Liver (tissue), 9 donors: ENCODE measurements around the gene TBX21. TPM values are rescaled to one million over a fixed set of nuclear protein-coding genes. Genes with fewer than 3 reads are reported as not detected.

Experiments used
- DNase-seq: peaks from one replicate; pipeline ENCODE4 v3.0.0-alpha.2; 2017; ENCODE audit warnings: low spot score
- H3K27ac ChIP-seq, 2 donors: one replicate each; pipeline ENCODE4 v1.7.0; 2013; ENCODE audit warnings: inconsistent platforms in 2 of 2, low read length in 2 of 2, control low read depth in 1 of 2, low read depth in 1 of 2, mild to moderate bottlenecking in 1 of 2
- H3K27me3 ChIP-seq, 4 donors: one replicate each; pipeline versions ENCODE4 v1.6.1 to v1.7.0; 2013; ENCODE audit warnings: low read length in 3 of 4, inconsistent platforms in 1 of 4, mild to moderate bottlenecking in 1 of 4, moderate library complexity in 1 of 4; ENCODE audit not compliant: control insufficient read depth in 4 of 4, insufficient read depth in 4 of 4
- H3K36me3 ChIP-seq, 4 donors: one replicate each; pipeline versions ENCODE4 v1.6.1 to v1.7.0; 2013; ENCODE audit warnings: low read length in 3 of 4, mild to moderate bottlenecking in 3 of 4, low read depth in 1 of 4, moderate library complexity in 1 of 4; ENCODE audit not compliant: control insufficient read depth in 4 of 4, insufficient read depth in 3 of 4
- H3K4me1 ChIP-seq, 4 donors: one replicate each; pipeline versions ENCODE4 v1.6.1 to v1.7.0; 2013; ENCODE audit warnings: low read length in 3 of 4, mild to moderate bottlenecking in 3 of 4, moderate library complexity in 1 of 4; ENCODE audit not compliant: control insufficient read depth in 4 of 4, insufficient read depth in 4 of 4
- H3K4me3 ChIP-seq, 3 donors: one replicate each; pipeline versions ENCODE4 v1.6.1 to v1.7.0; 2013; ENCODE audit warnings: low read length in 3 of 3, control low read depth in 1 of 3, low read depth in 1 of 3, mild to moderate bottlenecking in 1 of 3
- H3K9ac ChIP-seq, 2 donors: one replicate each; pipeline ENCODE4 v1.7.0; 2013; ENCODE audit warnings: low read length in 2 of 2, mild to moderate bottlenecking in 2 of 2, moderate library complexity in 2 of 2, control low read depth in 1 of 2, low read depth in 1 of 2
- H3K9me3 ChIP-seq, 4 donors: one replicate each; pipeline versions ENCODE4 v1.6.1 to v1.7.0; 2013; ENCODE audit warnings: low read length in 3 of 4; ENCODE audit not compliant: control insufficient read depth in 4 of 4
- ATF3 ChIP-seq: IDR thresholded peaks from 2 replicates; pipeline ENCODE4 v1.6.1; 2016; ENCODE audit warnings: antibody characterized with exemption
- CTCF ChIP-seq: fragments of 150-350 bp; IDR thresholded peaks from 2 replicates; pipeline ENCODE4 v1.5.1; 2017; ENCODE audit warnings: improper control_type of control experiment, low read depth, low read length; ENCODE audit not compliant: missing input control
- EGR1 ChIP-seq, 2 donors: IDR thresholded peaks; 2 replicates each; pipeline ENCODE4 v1.6.1; 2016 to 2018; ENCODE audit warnings: antibody characterized with exemption in 2 of 2, low read depth in 2 of 2
- FOXA2 ChIP-seq: IDR thresholded peaks from 2 replicates; pipeline ENCODE4 v1.6.1; 2016; ENCODE audit warnings: antibody characterized with exemption
- GABPA ChIP-seq, 2 donors: IDR thresholded peaks in 1 of 2; conservative IDR thresholded peaks in 1 of 2; 2 replicates each; pipeline ENCODE4 v1.6.1; 2016; ENCODE audit warnings: antibody characterized with exemption in 2 of 2, mild to moderate bottlenecking in 1 of 2, moderate library complexity in 1 of 2
- HNF4A ChIP-seq, 2 donors: conservative IDR thresholded peaks; 2 replicates each; pipeline ENCODE4 v1.6.1; 2016; ENCODE audit warnings: antibody characterized with exemption in 2 of 2, mild to moderate bottlenecking in 2 of 2
- HNF4G ChIP-seq: IDR thresholded peaks from 2 replicates; pipeline ENCODE4 v1.6.1; 2016; ENCODE audit warnings: antibody characterized with exemption
- JUND ChIP-seq, 2 donors: IDR thresholded peaks; 2 replicates each; pipeline ENCODE4 v1.6.1; 2016; ENCODE audit warnings: antibody characterized with exemption in 2 of 2
- MAX ChIP-seq: IDR thresholded peaks from 2 replicates; pipeline ENCODE4 v1.6.1; 2016; ENCODE audit warnings: antibody characterized with exemption
- NR2F2 ChIP-seq: IDR thresholded peaks from 2 replicates; pipeline ENCODE4 v1.6.1; 2016; ENCODE audit warnings: antibody characterized with exemption
- RAD21 ChIP-seq, 2 donors: IDR thresholded peaks; 2 replicates each; pipeline ENCODE4 v1.6.1; 2016; ENCODE audit warnings: antibody characterized with exemption in 2 of 2, mild to moderate bottlenecking in 2 of 2
- REST ChIP-seq: IDR thresholded peaks from 2 replicates; pipeline ENCODE4 v1.6.1; 2016; ENCODE audit warnings: antibody characterized with exemption, mild to moderate bottlenecking
- RXRA ChIP-seq, 2 donors: IDR thresholded peaks; 2 replicates each; pipeline ENCODE4 v1.6.1; 2017 to 2018; ENCODE audit warnings: antibody characterized with exemption in 2 of 2, mild to moderate bottlenecking in 1 of 2
- SP1 ChIP-seq: IDR thresholded peaks from 2 replicates; pipeline ENCODE4 v1.6.1; 2018; ENCODE audit warnings: antibody characterized with exemption, mild to moderate bottlenecking
- TAF1 ChIP-seq: conservative IDR thresholded peaks from 2 replicates; pipeline ENCODE4 v1.6.1; 2016; ENCODE audit warnings: antibody characterized with exemption, mild to moderate bottlenecking
- YY1 ChIP-seq: IDR thresholded peaks from 2 replicates; pipeline ENCODE4 v1.6.1; 2016; ENCODE audit warnings: antibody characterized with exemption, mild to moderate bottlenecking
- ZBTB33 ChIP-seq: IDR thresholded peaks from 2 replicates; pipeline ENCODE4 v1.6.1; 2016; ENCODE audit warnings: antibody characterized with exemption
- WGBS: extraction: QIAGEN DNeasy Blood & Tissue Kit; methylation state at CpG from one replicate; pipeline ENCODE4 v1.1.7; 2013; 5-methylcytosine and 5-hydroxymethylcytosine counted together
- polyA plus RNA-seq, 2 donors: library from polyadenylated mRNA; stranded (reverse) in 1 of 2; unstranded in 1 of 2; fragments of 200-250 nt in 1 of 2; fragments of >200 nt in 1 of 2; fragmentation: Nextera tagmentation in 1 of 2; extraction: Ambion mirVana in 1 of 2; gene quantifications; one replicate each; pipeline versions ENCODE4 v1.2.1 to v1.2.3, GENCODE V29; 2013 to 2015
- total RNA-seq, 2 donors: library from RNA; depleted of rRNA; stranded (reverse); fragments of >200 nt; gene quantifications; one replicate each; pipeline ENCODE4 v1.2.3, GENCODE V29; 2014
- donor health status: healthy.
- donor health status: healthy.
- donor health status: healthy.
- donor health status: healthy.
- donor health status: healthy.

The TBX21 gene
- total and polyA plus RNA-seq, 4 donors: 0.19 to 0.59 (median 0.25) TPM; not detected in 1

- no peak overlapping the region for H3K9ac ChIP-seq
- no peak overlapping the region for H3K4me3 ChIP-seq
- no peaks in the 10 kb centered on the region for H3K27me3 ChIP-seq
- no peaks in the 10 kb centered on the region for H3K9me3 ChIP-seq
- no peak overlapping the region for H3K27ac ChIP-seq
- no peak for DNase-seq
- TF ChIP-seq RAD21 (IDR thresholded peaks at IDR 0.05) (no peak), GABPA (IDR thresholded peaks at IDR 0.05 in 1 of 2, conservative IDR thresholded peaks at IDR 0.05 in 1 of 2) (no peak), HNF4G (no peak), NR2F2 (no peak), FOXA2 (no peak), REST (no peak), CTCF (no peak), YY1 (no peak), ZBTB33 (no peak), TAF1 (no peak), HNF4A (conservative IDR thresholded peaks at IDR 0.05) (no peak), SP1 (no peak)
- H3K4me1 ChIP-seq: no peaks in the 10 kb centered on the region
- H3K36me3 ChIP-seq: peaks cover 1 to 21% (median 14%) of the 10 kb centered on the region in 4 donors
These were observed 45.7 kb upstream of the TBX21 start for GRCh38 chr17:47687328-47687690.

GRCh38 chr17:47687748-47688147 is 45.3 kb upstream of the TBX21 start:
- DNase-seq: no peak
- Histone ChIP-seq H3K4me1 (peaks cover 0 to under 1% (median under 1%) of the 10 kb centered on the region in 4 donors), H3K9ac (no peak overlapping the region), H3K27ac (no peak overlapping the region), H3K27me3 (no peaks in the 10 kb centered on the region), H3K36me3 (peaks cover 0 to 17% (median 10%) of the 10 kb centered on the region in 4 donors), H3K4me3 (no peak overlapping the region), H3K9me3 (no peaks in the 10 kb centered on the region)
- 93% methylated on average over 1 of the region's 1 CpG for WGBS
- TF ChIP-seq MAX: no peak
- TF ChIP-seq GABPA (IDR thresholded peaks at IDR 0.05 in 1 of 2, conservative IDR thresholded peaks at IDR 0.05 in 1 of 2): no peak
- no peak for TF ChIP-seq RAD21 (IDR thresholded peaks at IDR 0.05)
- no peak for TF ChIP-seq JUND (IDR thresholded peaks at IDR 0.05)
- no peak for TF ChIP-seq HNF4G
- no peak for TF ChIP-seq SP1
- TF ChIP-seq HNF4A (conservative IDR thresholded peaks at IDR 0.05): no peak
- no peak for TF ChIP-seq RXRA (IDR thresholded peaks at IDR 0.05)
- no peak for TF ChIP-seq YY1
- TF ChIP-seq TAF1: no peak
- TF ChIP-seq ZBTB33: no peak
- no peak for TF ChIP-seq EGR1 (IDR thresholded peaks at IDR 0.05; ENCODE audit: low read depth in 2 of 2)
- no peak for TF ChIP-seq CTCF
- TF ChIP-seq ATF3: no peak
